Neural cell (in vitro differentiated cells): ENCODE data around the gene MYO3B. TPM values are rescaled to one million over a fixed set of nuclear protein-coding genes. Genes with fewer than 3 reads are reported as not detected.

ENCODE experiments used
- H2AFZ ChIP-seq: fragments of 200-600, 300-800 bp; sonication (generic), shearing (Covaris generic); 2 replicates; pipeline ENCODE4 v1.6.0; 2014; ENCODE audit warnings: low read depth, mild to moderate bottlenecking, antibody characterized with exemption, low read length, moderate library complexity
- H3F3A ChIP-seq: fragments of 200-600 bp; shearing (Covaris generic); 2 replicates; pipeline ENCODE4 v1.6.1; 2016; ENCODE audit warnings: mild to moderate bottlenecking, moderate library complexity, mixed read lengths, antibody characterized with exemption, low read length; ENCODE audit not compliant: insufficient read depth, poor library complexity, severe bottlenecking
- H3K27ac ChIP-seq: fragments of 200-600, 300-800 bp; sonication (generic), shearing (Covaris generic); 2 replicates; pipeline ENCODE4 v1.5.1; 2014; ENCODE audit warnings: mild to moderate bottlenecking, low read length, moderate library complexity
- H3K27me3 ChIP-seq: fragments of 300-800, 200-600 bp; sonication (generic), shearing (Covaris generic); 2 replicates; pipeline ENCODE4 v1.6.0; 2014; ENCODE audit warnings: mild to moderate bottlenecking, low read depth, low read length, moderate library complexity; ENCODE audit not compliant: insufficient read depth
- H3K36me3 ChIP-seq: fragments of 300-800, 200-600 bp; sonication (generic), shearing (Covaris generic); 2 replicates; pipeline ENCODE4 v1.5.1; 2014; ENCODE audit warnings: mild to moderate bottlenecking, antibody characterized with exemption, low read length, moderate library complexity; ENCODE audit not compliant: insufficient read depth
- H3K4me2 ChIP-seq: fragments of 300-800, 200-600 bp; sonication (generic), shearing (Covaris generic); 2 replicates; pipeline ENCODE4 v1.6.0; 2014; ENCODE audit warnings: mild to moderate bottlenecking, low read length
- H3K4me3 ChIP-seq: fragments of 300-800, 200-600 bp; sonication (generic), shearing (Covaris generic); 2 replicates; pipeline ENCODE4 v1.5.1; 2014; ENCODE audit warnings: mild to moderate bottlenecking, low read length, moderate library complexity
- H3K79me2 ChIP-seq: fragments of 200-600 bp; shearing (Covaris generic); replicated peaks from 2 replicates; pipeline ENCODE4 v1.6.0; 2014; ENCODE audit warnings: mild to moderate bottlenecking, low read length, moderate library complexity; ENCODE audit not compliant: insufficient read depth
- H3K9ac ChIP-seq: fragments of 300-800, 200-600 bp; sonication (generic), shearing (Covaris generic); 2 replicates; pipeline ENCODE4 v1.6.1; 2016; ENCODE audit warnings: mild to moderate bottlenecking, low read length, mixed read lengths
- H3K9me2 ChIP-seq: fragments of 200-600 bp; shearing (Covaris generic); 2 replicates; pipeline ENCODE4 v1.6.1; 2016; ENCODE audit warnings: mild to moderate bottlenecking, low read length, mixed read lengths; ENCODE audit not compliant: insufficient read depth
- H3K9me3 ChIP-seq: fragments of 200-600, 300-800 bp; sonication (generic), shearing (Covaris generic); 2 replicates; pipeline ENCODE4 v1.6.1; 2016; ENCODE audit warnings: mild to moderate bottlenecking, mixed run types, low read length, moderate library complexity, mixed read lengths
- H4K20me1 ChIP-seq: fragments of 200-600 bp; shearing (Covaris generic); 2 replicates; pipeline ENCODE4 v1.6.1; 2016; ENCODE audit warnings: mild to moderate bottlenecking, mixed run types; ENCODE audit not compliant: insufficient read depth
- CTCF ChIP-seq: fragments of 450-650 bp; IDR thresholded peaks from 2 replicates; pipeline ENCODE4 v1.5.1; 2014; ENCODE audit warnings: antibody characterized with exemption, mild to moderate bottlenecking, moderate library complexity; ENCODE audit not compliant: poor library complexity, severe bottlenecking
- EP300 ChIP-seq: fragments of 450-650 bp; conservative IDR thresholded peaks from 2 replicates; pipeline ENCODE4 v1.6.1; 2014; ENCODE audit warnings: antibody characterized with exemption, mild to moderate bottlenecking, moderate library complexity; ENCODE audit not compliant: poor library complexity, severe bottlenecking
- EZH2 ChIP-seq: fragments of 200-600, 300-800 bp; shearing (Covaris generic), sonication (generic); IDR thresholded peaks from 2 replicates; pipeline ENCODE4 v1.6.1; 2014; ENCODE audit warnings: antibody characterized with exemption, low read length, borderline replicate concordance, mild to moderate bottlenecking; ENCODE audit not compliant: insufficient read depth, poor library complexity, severe bottlenecking
- MXI1 ChIP-seq: fragments of 450-650 bp; conservative IDR thresholded peaks from 2 replicates; pipeline ENCODE4 v1.6.1; 2014; ENCODE audit warnings: antibody characterized with exemption, mild to moderate bottlenecking; ENCODE audit not compliant: poor library complexity, severe bottlenecking
- POLR2AphosphoS5 ChIP-seq: IDR thresholded peaks from 2 replicates; pipeline ENCODE4 v1.6.1; 2012
- RAD21 ChIP-seq: fragments of 450-650 bp; conservative IDR thresholded peaks from 2 replicates; pipeline ENCODE4 v1.6.1; 2014; ENCODE audit warnings: antibody characterized with exemption, mild to moderate bottlenecking, moderate library complexity
- SMC3 ChIP-seq: fragments of 450-650 bp; conservative IDR thresholded peaks from 2 replicates; pipeline ENCODE4 v1.6.1; 2014; ENCODE audit warnings: antibody characterized with exemption, mild to moderate bottlenecking, moderate library complexity; ENCODE audit not compliant: poor library complexity
- TAF1 ChIP-seq: IDR thresholded peaks from 2 replicates; pipeline ENCODE4 v1.6.1; 2012; ENCODE audit warnings: low read depth
- polyA plus RNA-seq: library from polyadenylated mRNA; depleted of rRNA; stranded (reverse); fragments of >200 nt; gene quantifications from 2 replicates; pipeline ENCODE4 v1.2.3, GENCODE V29; 2014
- TF ChIP-seq, protein P1 (sequence below): IDR thresholded peaks from 2 replicates; pipeline ENCODE4 v1.6.1; 2012; ENCODE audit warnings: borderline replicate concordance

The MYO3B gene
- polyA plus RNA-seq, 1 donor from 2014 or later = 0.11 TPM

DNA sequence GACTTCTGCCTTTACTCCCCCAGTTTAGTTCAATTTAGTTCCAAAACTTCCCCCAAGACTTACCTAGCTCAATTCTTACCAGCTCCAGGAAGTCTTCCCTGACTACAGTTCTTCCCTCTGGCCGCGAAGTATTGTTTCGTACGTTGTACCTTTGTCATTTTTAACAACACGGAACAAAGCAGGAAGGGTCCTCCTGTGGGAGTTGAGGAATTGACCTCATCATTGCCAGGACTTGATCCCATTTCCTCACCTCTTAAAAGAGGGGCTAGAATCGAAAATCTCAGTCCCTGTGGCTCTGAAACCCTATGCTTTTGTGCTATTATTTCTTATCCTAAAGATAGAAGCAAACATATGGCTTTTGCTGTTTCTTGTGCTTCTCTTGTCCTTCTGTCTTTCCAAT lies 187.1 kb downstream of the MYO3B start:
- Histone ChIP-seq H4K20me1 (no peaks in the 10 kb centered on the region), H2AFZ (no peak overlapping the region), H3K9ac (no peak overlapping the region), H3K27ac (no peak overlapping the region), H3K9me2 (no peaks in the 10 kb centered on the region), H3K9me3 (no peaks in the 10 kb centered on the region), H3K4me2 (no peak overlapping the region), H3F3A (peaks cover 7% of the 10 kb centered on the region), H3K79me2 (no peaks in the 10 kb centered on the region), H3K4me3 (no peak overlapping the region), H3K27me3 (peaks cover 11% of the 10 kb centered on the region), H3K36me3 (no peaks in the 10 kb centered on the region)
- no peak for TF ChIP-seq RAD21
- TF ChIP-seq TAF1 = no peak
- TF ChIP-seq CTCF = no peak
- TF ChIP-seq POLR2AphosphoS5 = no peak
- no peak for TF ChIP-seq SMC3
- TF ChIP-seq, protein P1, sequence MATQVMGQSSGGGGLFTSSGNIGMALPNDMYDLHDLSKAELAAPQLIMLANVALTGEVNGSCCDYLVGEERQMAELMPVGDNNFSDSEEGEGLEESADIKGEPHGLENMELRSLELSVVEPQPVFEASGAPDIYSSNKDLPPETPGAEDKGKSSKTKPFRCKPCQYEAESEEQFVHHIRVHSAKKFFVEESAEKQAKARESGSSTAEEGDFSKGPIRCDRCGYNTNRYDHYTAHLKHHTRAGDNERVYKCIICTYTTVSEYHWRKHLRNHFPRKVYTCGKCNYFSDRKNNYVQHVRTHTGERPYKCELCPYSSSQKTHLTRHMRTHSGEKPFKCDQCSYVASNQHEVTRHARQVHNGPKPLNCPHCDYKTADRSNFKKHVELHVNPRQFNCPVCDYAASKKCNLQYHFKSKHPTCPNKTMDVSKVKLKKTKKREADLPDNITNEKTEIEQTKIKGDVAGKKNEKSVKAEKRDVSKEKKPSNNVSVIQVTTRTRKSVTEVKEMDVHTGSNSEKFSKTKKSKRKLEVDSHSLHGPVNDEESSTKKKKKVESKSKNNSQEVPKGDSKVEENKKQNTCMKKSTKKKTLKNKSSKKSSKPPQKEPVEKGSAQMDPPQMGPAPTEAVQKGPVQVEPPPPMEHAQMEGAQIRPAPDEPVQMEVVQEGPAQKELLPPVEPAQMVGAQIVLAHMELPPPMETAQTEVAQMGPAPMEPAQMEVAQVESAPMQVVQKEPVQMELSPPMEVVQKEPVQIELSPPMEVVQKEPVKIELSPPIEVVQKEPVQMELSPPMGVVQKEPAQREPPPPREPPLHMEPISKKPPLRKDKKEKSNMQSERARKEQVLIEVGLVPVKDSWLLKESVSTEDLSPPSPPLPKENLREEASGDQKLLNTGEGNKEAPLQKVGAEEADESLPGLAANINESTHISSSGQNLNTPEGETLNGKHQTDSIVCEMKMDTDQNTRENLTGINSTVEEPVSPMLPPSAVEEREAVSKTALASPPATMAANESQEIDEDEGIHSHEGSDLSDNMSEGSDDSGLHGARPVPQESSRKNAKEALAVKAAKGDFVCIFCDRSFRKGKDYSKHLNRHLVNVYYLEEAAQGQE = no peak
- TF ChIP-seq MXI1 = no peak
- no peak for TF ChIP-seq EP300
- TF ChIP-seq EZH2 = no peak

DNA sequence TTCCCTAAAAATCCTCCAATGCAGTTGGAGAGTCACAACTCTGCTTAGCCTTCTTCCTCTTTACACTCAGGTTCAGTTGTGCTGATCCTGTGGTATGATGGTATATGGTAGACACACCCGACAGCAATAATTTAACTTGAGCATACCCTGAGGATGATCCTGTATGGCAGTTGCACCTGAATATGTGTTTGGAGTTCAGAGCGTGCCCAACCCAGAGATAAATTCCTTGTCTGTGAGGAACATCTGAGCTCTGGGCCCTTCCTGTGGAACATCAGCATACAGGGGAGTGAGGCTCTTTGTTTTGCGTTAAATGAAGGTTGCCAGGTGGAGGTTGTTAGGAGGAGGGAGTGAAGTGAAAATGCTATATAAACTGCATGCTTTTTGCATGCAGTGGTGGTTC lies 187.7 kb downstream of the MYO3B start:
- Histone ChIP-seq H3K27me3 (peaks cover 11% of the 10 kb centered on the region), H3K9me3 (no peaks in the 10 kb centered on the region), H3F3A (peaks cover 6% of the 10 kb centered on the region), H3K4me2 (no peak overlapping the region), H3K9ac (no peak overlapping the region), H2AFZ (no peak overlapping the region), H4K20me1 (no peaks in the 10 kb centered on the region), H3K4me3 (no peak overlapping the region), H3K27ac (no peak overlapping the region), H3K36me3 (no peaks in the 10 kb centered on the region), H3K79me2 (no peaks in the 10 kb centered on the region), H3K9me2 (no peaks in the 10 kb centered on the region)
- TF ChIP-seq MXI1 = no peak
- TF ChIP-seq EZH2 = no peak
- no peak for TF ChIP-seq SMC3
- no peak for TF ChIP-seq RAD21
- TF ChIP-seq CTCF = no peak
- no peak for TF ChIP-seq EP300
- TF ChIP-seq, protein P1 = no peak
- no peak for TF ChIP-seq POLR2AphosphoS5
